HPDE6-E6E7 (cell line): ENCODE data around the gene MYBPC1.
"Not testable (repeated sequence)": the region's sequence is repeated elsewhere in the genome, so short reads cannot be mapped to it uniquely, and the experiment has no call there.

ENCODE experiments used
- DNase-seq: peaks from one replicate; pipeline ENCODE4 v3.0.0; 2011; ENCODE audit warnings: missing footprints; ENCODE audit errors: extremely low spot score

The MYBPC1 gene

DNA sequence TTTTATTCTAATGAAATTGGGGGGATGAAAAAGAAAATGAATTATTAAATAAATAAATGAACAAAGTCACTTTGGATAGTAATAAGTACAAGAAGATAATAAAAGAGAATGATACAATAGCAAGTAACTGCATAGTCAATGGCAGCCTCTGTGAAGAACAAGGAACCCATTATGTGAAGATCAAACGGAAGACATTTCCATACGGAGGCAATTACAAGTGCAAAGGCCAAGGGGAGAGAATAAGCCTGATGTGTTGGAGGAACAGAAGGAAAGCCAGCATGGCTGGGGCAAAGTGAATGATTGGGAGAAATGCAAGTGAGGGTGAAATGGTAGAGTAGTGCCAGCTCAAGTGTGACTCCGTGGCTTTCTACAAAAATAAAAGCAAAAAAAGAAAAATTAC is 58.7 kb downstream of the MYBPC1 start:
- no peak for DNase-seq

DNA sequence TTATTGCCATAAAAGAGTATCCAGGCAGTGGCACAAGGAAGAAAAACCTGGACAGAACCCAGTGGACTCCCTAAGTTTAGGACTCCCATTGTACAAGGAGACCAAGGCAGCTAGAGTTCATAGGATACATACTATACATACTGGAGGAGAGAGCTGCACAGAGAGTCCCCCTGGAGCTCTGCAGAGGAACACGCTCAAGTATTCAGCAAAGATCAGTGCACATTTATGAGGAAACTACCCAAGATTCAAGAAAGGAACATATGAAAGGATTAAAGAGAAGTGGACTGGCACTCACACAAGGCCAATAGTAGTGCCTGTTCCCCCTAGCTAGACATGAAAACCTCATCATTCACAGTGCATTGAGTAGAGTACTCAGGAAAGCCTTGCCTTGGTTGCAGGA is 59.7 kb downstream of the MYBPC1 start:
- no peak for DNase-seq

DNA sequence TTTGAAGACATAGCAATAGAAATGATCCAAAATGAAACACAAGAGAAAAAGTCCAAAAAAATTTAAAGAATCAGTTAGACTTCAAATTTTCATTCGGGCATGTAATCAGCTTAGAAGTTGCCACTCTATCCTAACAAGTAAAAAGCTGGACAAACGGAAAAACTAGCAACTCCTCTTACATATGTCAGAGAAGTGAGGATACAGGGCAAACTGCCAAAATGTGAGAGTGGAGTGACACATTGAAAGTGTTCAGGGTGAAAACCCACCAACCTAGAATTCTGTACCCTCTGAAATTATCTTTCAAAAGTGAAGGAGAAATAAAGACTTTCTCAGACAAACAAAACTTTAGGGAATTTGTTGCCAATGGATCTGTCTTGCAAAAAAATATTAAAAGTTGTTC is 60.6 kb downstream of the MYBPC1 start:
- no peak for DNase-seq

DNA sequence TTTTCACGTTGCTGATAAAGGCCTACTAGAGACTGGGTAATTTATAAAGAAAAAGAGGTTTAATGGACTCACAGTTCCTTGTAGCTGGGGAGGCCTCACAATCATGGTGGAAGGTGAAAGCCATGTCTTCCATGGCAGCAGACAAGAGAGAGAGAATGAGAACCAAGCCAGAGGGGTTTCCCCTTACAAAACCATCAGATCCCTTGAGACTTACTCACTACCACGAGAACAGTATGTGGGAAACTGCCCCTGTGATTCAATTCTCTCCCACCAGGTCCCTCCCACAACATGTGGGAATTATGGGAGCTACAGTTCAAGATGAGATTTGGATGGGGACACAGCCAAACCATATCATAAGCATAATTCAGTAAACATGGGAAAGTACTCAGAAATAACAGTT is 65.9 kb downstream of the MYBPC1 start:
- DNase-seq: not testable (repeated sequence)

DNA sequence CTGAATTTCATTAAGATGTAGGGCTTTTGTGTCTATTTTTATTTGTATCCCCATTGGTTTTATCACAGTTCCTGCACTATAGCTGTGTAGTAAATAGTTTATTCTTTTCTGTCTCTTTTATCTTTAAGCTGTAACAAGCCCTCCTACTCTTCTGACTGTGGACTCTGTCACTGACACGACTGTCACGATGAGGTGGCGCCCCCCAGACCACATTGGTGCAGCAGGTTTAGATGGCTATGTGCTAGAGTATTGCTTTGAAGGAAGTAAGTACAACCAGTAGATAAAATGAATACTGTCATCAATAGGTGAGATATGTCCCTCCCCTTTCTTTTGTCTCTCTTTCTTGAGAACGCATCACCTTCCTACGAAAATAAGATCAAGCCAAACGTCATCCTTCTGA is 68.5 kb downstream of the MYBPC1 start:
- no peak for DNase-seq

DNA sequence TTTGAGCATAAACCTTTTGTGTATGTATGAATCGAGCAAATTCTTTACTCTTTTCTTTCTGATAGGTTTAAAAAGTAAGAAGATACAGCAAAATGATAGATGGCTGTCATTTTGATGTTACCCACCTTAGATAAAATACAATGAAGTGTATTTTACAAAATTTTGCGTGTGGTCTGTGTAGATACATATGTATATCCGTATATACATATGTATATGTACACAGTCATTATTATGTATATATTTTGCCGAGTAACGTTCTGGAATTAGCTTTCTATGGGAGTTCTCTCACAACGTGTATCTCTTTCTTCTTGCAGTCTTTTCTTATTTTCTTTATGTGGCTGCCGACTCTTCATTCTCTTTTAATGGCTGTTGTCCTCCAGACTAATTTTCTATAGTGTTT is 70.2 kb downstream of the MYBPC1 start:
- no peak for DNase-seq

DNA sequence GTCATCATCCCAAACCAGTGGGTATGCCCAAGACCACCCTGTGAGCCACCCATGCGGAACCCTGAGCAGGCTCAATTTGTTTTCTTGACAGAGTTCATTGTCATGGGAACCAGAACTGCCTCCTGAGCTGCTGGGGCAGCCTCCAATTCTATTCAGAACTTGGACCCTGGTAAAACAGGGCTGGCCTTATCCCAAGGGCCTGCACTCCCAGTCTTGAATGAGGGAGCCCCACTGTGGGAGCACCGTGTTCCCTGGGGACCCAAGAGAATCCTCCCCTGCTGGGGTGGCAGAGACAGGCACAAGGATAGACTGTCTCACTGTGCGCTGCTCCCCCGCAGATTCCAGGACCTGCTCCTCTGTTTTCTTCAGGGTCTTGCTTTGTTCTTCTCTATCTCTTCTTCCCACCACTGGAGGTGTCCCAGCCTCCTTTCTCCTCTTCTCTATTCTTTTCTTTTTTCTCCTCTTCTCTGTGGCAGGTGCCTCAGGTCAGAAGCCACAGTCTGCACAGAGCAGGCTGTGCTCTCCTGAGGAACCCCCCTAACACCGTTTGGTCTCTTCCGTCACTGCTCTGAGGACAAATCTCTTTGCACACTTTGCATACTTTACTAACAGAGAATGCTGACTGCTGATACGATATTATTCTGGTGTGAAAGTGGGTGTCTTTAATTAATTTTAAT is 71.4 kb downstream of the MYBPC1 start:
- DNase-seq: no peak

DNA sequence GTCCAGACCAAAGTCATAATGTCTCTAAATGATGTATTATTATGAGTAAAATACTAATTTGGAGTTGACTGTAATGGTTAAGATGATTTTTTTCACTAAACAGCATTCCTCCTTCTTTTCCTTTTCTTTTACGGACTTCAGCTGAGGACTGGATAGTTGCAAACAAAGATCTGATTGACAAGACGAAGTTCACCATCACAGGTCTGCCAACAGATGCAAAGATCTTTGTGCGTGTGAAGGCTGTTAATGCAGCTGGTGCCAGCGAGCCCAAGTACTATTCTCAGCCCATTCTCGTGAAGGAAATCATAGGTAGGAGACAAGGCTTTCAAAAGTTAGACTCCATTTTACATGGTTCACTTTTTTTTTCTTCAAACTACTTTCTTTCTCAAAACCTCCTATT is 72.8 kb downstream of the MYBPC1 start:
- DNase-seq: no peak

DNA sequence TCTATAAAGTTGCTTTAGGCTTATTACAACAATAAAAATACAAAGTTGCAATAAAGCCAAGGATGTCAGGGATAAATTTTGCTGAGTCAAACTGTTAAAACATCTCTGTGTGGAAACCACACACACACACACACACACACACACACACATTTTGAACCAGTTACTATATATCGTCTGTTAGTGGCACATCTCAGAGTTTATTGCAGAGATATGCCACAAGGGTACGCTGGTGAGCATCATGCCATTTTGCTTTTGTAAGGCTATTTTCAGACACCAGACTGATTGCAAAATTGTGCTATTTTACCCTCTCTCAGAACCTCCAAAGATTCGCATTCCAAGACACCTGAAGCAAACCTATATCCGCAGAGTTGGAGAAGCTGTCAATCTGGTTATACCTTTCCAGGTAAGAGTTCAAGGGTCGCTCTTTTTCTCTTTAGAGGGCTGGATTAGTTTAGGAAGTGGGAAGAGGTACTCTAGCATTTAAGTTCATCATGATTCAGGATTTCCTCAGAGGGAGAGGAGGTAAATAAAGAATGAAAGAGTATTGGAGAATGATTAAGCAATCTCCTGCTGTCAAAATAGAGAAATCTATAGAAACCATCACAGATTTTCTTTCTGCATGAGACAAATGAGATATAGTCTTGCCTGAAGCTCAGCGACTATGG is 75.4 kb downstream of the MYBPC1 start:
- no peak for DNase-seq

DNA sequence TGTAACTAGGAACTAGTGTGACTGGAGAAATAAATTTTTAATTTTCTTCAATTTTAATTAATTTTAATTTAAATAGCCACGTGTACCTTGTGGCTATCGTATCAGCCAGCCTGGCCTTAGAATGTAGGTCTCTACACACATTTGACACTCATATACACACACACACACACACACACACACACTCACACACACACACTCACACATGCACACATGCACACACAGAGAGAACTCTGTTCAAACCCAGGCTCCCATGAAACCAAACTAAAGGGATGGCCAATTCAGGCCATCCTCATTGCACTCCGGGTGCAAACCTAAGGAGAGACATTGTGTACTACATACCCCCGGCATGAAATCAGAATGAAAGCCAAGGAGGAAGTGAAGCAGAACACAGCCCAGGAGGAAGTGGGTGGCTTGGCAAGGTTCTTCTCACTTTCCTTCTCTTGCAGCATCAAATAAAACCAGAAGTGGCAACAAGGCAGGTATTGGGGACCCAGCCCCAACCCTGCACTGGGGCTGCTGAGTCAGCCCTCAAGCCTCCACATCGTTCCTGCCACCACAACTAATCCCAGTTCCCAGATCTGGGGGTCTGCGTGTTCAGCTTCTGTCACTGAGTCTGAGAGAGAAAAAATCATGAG is 76.5 kb downstream of the MYBPC1 start:
- DNase-seq: no peak

DNA sequence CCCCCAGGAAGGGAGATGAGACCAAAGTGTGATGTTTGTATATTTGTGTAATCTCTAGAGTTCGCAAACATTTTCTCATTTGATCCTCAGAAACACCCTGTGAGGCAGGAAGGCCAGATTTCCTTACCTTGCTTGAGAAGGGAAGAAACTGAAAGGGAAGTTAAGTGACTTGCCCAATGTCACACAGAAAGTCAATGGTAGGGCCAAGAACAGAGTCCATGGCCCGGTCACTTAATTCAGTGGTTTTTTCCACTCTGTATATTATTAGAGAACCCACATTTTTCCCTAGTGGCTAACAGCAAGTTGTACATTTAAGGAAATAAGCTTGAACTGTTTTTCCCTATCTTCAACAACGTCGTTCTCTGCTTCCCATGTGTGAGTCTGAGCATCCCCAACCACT is 77.1 kb downstream of the MYBPC1 start:
- no peak for DNase-seq

DNA sequence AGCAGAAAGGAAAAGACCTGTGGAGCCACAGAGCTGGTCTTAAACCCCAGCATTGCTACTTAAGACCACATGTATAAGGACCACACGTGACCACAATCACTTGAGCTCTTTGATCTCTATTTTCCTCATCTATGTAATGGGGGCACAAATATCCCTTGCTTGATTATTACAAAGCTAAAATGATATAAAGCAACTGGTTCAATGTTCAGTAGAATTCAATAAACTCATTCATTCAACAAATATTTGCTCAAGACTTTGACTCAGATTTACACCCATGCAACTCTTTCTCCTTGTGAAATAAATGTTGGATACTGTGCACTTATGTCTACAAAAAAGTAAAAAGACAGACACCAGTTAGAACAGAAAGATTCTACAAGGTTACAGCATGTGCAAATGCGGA is 80.8 kb downstream of the MYBPC1 start:
- no peak for DNase-seq

DNA sequence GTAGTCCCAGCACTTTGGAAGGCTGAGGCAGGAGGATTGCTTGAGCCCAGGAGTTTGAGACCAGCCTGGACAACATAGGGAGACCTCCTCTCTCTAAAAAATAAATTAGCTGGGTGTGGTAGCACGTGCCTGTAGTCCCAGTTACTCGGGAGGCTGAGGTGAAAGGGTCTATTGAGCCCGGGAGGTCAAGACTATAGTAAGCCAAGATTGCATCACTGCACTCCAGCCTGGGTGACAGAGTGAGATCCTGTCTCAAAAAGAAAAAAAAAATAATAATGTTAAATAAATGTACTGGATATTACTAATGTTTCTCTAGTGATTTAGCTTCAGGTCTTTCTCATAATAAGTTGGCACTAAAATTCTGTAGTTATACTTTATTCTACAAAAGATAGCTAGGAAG is 81.7 kb downstream of the MYBPC1 start:
- DNase-seq: not testable (repeated sequence)

DNA sequence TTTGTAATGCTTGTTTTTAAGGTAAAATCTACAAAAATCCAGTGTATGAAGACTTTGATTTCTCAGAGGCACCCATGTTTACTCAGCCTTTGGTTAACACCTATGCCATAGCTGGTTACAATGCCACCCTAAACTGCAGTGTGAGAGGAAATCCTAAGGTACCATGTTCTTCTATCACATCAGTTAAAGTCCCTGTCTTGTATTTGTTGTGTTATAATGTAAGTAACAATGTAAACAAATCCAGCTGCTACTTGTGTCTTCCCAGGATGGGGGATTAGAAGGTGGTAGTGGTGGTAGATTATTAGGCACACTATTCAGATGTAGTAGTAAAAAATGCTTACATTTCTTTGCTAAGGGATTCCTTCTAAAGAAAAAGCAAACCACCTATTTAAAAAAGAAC is 83.3 kb downstream of the MYBPC1 start:
- DNase-seq: no peak

DNA sequence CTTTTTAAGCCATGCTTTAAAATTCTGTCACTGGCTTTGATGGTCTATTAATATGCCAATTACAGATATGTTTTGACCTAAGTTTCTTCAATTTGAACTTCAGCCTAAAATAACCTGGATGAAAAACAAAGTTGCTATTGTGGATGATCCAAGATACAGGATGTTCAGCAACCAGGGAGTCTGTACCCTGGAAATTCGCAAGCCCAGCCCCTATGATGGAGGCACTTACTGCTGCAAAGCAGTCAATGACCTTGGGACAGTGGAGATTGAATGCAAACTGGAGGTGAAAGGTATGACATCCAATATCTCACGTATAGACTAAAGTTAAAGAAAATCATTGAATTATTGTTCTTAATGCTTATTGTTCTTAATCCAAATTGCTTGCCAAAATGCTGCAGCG is 85.5 kb downstream of the MYBPC1 start:
- DNase-seq: no peak

DNA sequence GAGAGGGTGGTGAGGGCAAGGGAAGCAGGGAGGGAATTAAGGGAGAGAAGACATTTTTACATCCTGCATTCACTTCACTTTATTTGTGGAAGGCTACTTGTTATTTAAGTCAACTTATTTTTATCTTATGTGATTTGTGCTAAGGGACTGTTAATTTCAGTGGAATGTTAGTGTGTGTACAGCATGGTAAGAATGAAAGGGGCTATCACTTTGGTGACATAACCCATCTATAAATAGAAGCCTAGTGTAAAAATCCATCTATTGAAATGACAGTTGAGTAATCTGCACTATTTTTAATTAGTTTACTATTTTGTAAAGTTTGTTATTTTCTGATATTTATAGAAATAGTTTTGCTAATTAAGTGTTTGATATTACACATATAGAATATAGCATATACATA is 85.9 kb downstream of the MYBPC1 start:
- DNase-seq: no peak

DNA sequence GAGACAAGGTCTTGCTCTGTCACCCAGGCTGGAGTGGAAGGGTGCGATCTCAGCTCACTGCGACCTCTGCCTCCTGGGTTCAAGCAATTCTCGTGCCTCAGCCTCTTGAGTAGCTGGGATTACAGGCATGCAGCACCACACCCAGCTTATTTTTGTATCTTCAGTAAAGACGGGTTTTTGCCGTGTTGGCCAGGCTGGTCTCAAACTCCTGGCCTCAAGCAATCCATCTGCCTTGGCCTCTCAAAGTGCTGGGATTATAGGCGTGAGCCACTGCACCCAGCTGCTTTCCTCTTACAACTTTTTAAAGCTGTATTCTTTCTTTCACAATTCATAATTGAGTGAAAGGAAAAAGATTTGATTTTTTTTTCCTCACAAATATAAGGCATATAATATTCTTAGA is 86.9 kb downstream of the MYBPC1 start:
- not testable (repeated sequence) for DNase-seq

DNA sequence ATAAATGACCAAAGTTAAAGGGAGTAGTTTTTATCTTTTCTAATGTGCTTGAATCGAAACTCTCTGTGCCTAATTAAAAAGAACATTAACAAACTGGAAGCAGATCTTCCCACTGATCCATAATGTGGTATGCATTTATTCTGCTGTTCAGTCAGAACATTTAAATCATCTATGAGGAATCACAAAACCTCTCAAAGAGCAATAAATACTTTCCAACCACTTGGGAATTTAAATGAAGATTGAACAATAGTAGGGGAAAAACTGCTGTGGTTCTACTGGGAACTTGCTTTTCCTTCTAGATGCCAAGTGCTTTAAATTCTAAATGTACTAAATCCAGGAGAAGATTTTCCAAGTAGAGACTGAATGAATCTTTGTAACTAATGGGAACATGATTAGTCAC is 90.3 kb downstream of the MYBPC1 start:
- DNase-seq: no peak

DNA sequence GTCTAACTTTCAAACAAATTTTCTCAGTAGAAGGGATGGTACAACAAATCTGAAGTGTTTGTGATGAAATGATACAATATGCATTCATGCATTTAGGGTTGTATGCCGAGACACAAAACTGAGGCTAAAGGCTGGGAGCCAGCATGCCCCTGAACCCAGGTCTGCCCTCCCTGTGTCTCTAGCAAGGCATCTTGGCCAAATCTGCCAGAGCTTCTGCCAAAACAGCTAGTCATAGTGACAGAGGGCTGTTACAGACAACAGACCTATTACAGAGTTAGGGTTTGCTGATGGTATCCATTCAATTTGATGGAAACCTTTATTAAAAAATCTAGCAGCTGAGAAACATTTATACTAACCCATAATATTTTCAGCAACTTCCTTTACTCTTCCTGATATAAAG is 91.4 kb downstream of the MYBPC1 start:
- no peak for DNase-seq

DNA sequence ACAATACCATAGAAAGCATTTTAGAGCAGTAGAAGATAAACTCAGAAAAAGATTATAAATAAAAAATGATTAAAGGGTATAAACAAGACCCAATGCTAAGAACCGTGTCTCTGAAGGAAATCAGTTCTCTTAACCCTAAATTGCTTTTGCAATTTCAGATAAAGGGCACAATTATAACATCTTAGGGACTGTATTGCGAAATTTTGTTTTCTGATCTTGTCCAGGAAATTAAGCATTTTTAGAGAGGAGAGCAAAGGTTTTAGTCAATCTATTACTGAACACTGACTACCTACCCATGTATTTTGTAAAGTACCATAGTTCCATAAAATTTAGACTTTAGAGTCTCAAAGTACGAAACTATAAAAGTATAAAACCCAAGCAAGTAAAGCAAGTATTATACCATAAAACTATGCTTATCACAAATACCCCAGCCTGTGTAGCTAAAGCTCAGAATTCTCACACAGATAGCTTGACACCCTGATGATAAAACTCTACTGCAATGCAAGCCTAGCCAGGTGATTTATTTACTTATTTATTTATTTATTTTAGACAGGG is 95.8 kb downstream of the MYBPC1 start:
- no peak for DNase-seq

DNA sequence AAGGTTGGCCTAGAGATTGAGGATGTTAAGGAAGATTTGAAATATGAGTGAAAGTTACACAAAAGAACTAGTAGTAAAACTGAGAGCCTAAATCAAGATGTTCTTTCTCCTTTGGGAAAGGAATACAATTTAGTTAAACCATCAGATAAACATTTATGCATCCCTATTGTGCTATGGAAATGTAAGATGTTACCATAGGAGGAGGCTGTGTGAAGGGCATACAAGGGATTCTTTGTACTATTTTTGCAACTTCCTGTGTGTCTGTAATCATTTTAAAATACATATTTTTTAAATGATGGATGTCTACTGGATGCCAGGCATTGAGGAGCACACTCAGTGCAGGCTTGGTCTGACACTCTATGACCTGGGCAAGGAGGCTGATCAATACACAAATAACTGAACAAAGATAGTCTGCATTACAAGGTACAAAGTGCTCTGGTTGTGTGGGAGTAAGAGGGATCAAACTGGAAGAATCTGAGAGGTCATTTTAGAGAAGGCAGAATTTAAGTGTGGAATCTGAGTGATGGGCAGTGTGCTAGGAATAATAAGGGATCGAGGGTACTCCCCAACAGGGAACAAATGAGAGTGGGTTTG is 96.8 kb downstream of the MYBPC1 start:
- no peak for DNase-seq

DNA sequence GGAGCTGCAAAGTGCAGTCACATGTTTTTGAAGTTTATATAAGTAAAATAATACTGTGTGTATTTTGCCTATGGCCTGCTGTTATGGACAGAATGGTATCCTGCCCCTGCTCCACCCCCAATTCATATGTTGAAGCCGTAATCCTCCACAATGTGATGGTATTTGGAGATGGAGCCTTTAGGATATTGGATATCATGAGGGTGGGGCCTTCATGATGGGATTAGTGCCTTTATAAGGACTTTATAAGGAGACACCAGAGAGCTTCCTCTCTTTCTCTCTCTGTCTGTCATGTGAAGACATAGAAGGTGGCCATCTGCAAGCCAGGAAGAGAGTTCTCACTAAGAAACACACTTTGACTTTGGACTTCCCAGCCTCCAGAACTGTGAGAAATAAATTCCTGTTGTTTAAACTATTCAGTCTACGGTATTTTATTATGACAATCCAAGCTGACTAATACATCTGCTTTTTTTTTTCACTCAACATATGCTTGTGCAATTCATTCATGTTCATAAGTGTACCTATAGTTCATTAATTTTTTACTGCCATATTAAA is 99.6 kb downstream of the MYBPC1 start:
- no peak for DNase-seq
